Esophagus (tissue), 2 donors: ENCODE data around the gene APOL3. TPM values are rescaled to one million over a fixed set of nuclear protein-coding genes. Genes with fewer than 3 reads are reported as not detected.
A peak's percentile ranks its signal among the peaks of the same experiment; 100 is the strongest.
"Not testable (repeated sequence)": the region's sequence is repeated elsewhere in the genome, so short reads cannot be mapped to it uniquely, and the experiment has no call there.

Experiments used
- H3K27ac ChIP-seq, 2 donors: one replicate each; pipeline ENCODE4 v1.5.1; 2013; ENCODE audit warnings: low read depth in 2 of 2, mild to moderate bottlenecking in 2 of 2, inconsistent platforms in 1 of 2, low read length in 1 of 2, moderate library complexity in 1 of 2
- H3K27me3 ChIP-seq, 2 donors: one replicate each; pipeline ENCODE4 v1.6.1; 2013; ENCODE audit warnings: low read length in 2 of 2, control low read depth in 1 of 2, mild to moderate bottlenecking in 1 of 2; ENCODE audit not compliant: insufficient read depth in 2 of 2, control insufficient read depth in 1 of 2
- H3K36me3 ChIP-seq, 2 donors: one replicate each; pipeline ENCODE4 v1.6.1; 2013; ENCODE audit warnings: low read length in 1 of 2; ENCODE audit not compliant: control insufficient read depth in 2 of 2, insufficient read depth in 2 of 2
- H3K4me1 ChIP-seq, 2 donors: one replicate each; pipeline ENCODE4 v1.6.1; 2013; ENCODE audit warnings: low read length in 1 of 2; ENCODE audit not compliant: control insufficient read depth in 2 of 2, insufficient read depth in 2 of 2
- H3K4me3 ChIP-seq, 2 donors: one replicate each; pipeline ENCODE4 v1.5.1; 2013; ENCODE audit warnings: low read length in 2 of 2, mild to moderate bottlenecking in 2 of 2, low read depth in 1 of 2, moderate library complexity in 1 of 2
- H3K9me3 ChIP-seq, 2 donors: one replicate each; pipeline ENCODE4 v1.6.1; 2013; ENCODE audit warnings: mild to moderate bottlenecking in 2 of 2, low read depth in 1 of 2, low read length in 1 of 2, moderate library complexity in 1 of 2; ENCODE audit not compliant: control insufficient read depth in 2 of 2, insufficient read depth in 1 of 2
- WGBS, 2 donors: extraction: QIAGEN DNeasy Blood & Tissue Kit; methylation state at CpG; one replicate each; pipeline ENCODE4 v1.1.7; 2013; 5-methylcytosine and 5-hydroxymethylcytosine counted together
- polyA plus RNA-seq, 2 donors: library from polyadenylated mRNA; stranded (reverse); fragments of 200-250 nt; gene quantifications; one replicate each; pipeline ENCODE4 v1.2.3, GENCODE V29; 2013
- donor health status: healthy with polysubstance abuse.
- donor health status: Bipolar disorder and iron deficiency.

Gene APOL3
- polyA plus RNA-seq, 2 donors = 10.2 to 10.6 TPM

- H3K4me1 ChIP-seq = peaks cover 6 to 10% of the 10 kb centered on the region in 2 donors
- 48 to 51% methylated on average over 7 of the region's 7 CpGs for WGBS, 2 donors
- not testable (repeated sequence) for H3K4me3 ChIP-seq, H3K9me3 ChIP-seq, H3K27me3 ChIP-seq, H3K36me3 ChIP-seq, H3K27ac ChIP-seq
Measured at GRCh38 chr22:36203441-36203840, 42.9 kb upstream of the APOL3 start.

GRCh38 chr22:36202906-36203305, 42.4 kb upstream of the APOL3 start:
- WGBS, 2 donors = 38 to 42% methylated on average over 8 of the region's 8 CpGs
- Histone ChIP-seq H3K4me1 (peaks cover 6 to 10% of the 10 kb centered on the region in 2 donors), H3K4me3 (peak overlapping the region in 1 of 2 donors; percentile 10), H3K27ac (peak overlapping the region; percentile 65 to 66)
- not testable (repeated sequence) for H3K36me3 ChIP-seq, H3K9me3 ChIP-seq, H3K27me3 ChIP-seq

GRCh38 chr22:36201630-36202319, 41.2 kb upstream of the APOL3 start, which contains the start of gene APOL4:
Gene APOL4, minus strand, starts transcription at chr22:36201809. Its CDS starts 75 bp downstream, at chr22:36201734.
- H3K36me3 ChIP-seq = no peaks in the 10 kb centered on the region
- peaks cover 6 to 10% of the 10 kb centered on the region in 2 donors for H3K4me1 ChIP-seq
- H3K4me3 ChIP-seq = no peak within 1 kb of the TSS
- H3K27ac ChIP-seq = peak within 1 kb of the TSS; percentile 15 to 78
- H3K27me3 ChIP-seq = no peaks in the 10 kb centered on the region
- no peaks in the 10 kb centered on the region for H3K9me3 ChIP-seq
- WGBS, 2 donors = 45 to 48% methylated on average over 13 of the region's 13 CpGs

- H3K4me3 ChIP-seq, H3K9me3 ChIP-seq, H3K27me3 ChIP-seq, H3K36me3 ChIP-seq: not testable (repeated sequence)
- H3K4me1 ChIP-seq = peaks cover 6 to 10% of the 10 kb centered on the region in 2 donors
- 89 to 90% methylated on average over 1 of the region's 5 CpGs for WGBS, 2 donors
- H3K27ac ChIP-seq = peak overlapping the region; percentile 15 to 78
Measured at GRCh38 chr22:36201025-36201424, 40.5 kb upstream of the APOL3 start.

- Histone ChIP-seq H3K27me3 (no peaks in the 10 kb centered on the region), H3K4me3 (no peak overlapping the region), H3K4me1 (peaks cover 6 to 10% of the 10 kb centered on the region in 2 donors), H3K36me3 (no peaks in the 10 kb centered on the region), H3K9me3 (no peaks in the 10 kb centered on the region), H3K27ac (no peak overlapping the region)
- WGBS, 2 donors = 75 to 87% methylated on average over 5 of the region's 5 CpGs
Measured at GRCh38 chr22:36199001-36199551, 38.5 kb upstream of the APOL3 start.

GRCh38 chr22:36198536-36198935, 38.0 kb upstream of the APOL3 start:
- H3K27me3 ChIP-seq = no peaks in the 10 kb centered on the region
- H3K27ac ChIP-seq = no peak overlapping the region
- H3K4me1 ChIP-seq = peaks cover 6 to 7% of the 10 kb centered on the region in 2 donors
- H3K4me3 ChIP-seq = no peak overlapping the region
- WGBS, 2 donors = 92% methylated on average over 3 of the region's 3 CpGs
- H3K36me3 ChIP-seq = no peaks in the 10 kb centered on the region
- no peaks in the 10 kb centered on the region for H3K9me3 ChIP-seq

- no peaks in the 10 kb centered on the region for H3K9me3 ChIP-seq
- no peak overlapping the region for H3K4me3 ChIP-seq
- peaks cover 5 to 6% of the 10 kb centered on the region in 2 donors for H3K4me1 ChIP-seq
- no peaks in the 10 kb centered on the region for H3K27me3 ChIP-seq
- no peaks in the 10 kb centered on the region for H3K36me3 ChIP-seq
- no peak overlapping the region for H3K27ac ChIP-seq
- 70 to 71% methylated on average over 8 of the region's 8 CpGs for WGBS, 2 donors
Measured at GRCh38 chr22:36197514-36198146, 37.1 kb upstream of the APOL3 start.

GRCh38 chr22:36197065-36197440, 36.5 kb upstream of the APOL3 start:
- H3K4me1 ChIP-seq = peaks cover 5 to 6% of the 10 kb centered on the region in 2 donors
- no peaks in the 10 kb centered on the region for H3K9me3 ChIP-seq
- H3K27ac ChIP-seq = no peak overlapping the region
- no peak overlapping the region for H3K4me3 ChIP-seq
- H3K27me3 ChIP-seq = no peaks in the 10 kb centered on the region
- WGBS, 2 donors = 42 to 44% methylated on average over 5 of the region's 5 CpGs
- H3K36me3 ChIP-seq = no peaks in the 10 kb centered on the region

- H3K4me3 ChIP-seq = no peak overlapping the region
- 56 to 59% methylated on average over 6 of the region's 6 CpGs for WGBS, 2 donors
- no peaks in the 10 kb centered on the region for H3K9me3 ChIP-seq
- no peaks in the 10 kb centered on the region for H3K27me3 ChIP-seq
- H3K27ac ChIP-seq = no peak overlapping the region
- no peaks in the 10 kb centered on the region for H3K36me3 ChIP-seq
- H3K4me1 ChIP-seq = peaks cover 2 to 5% of the 10 kb centered on the region in 2 donors
Measured at GRCh38 chr22:36196254-36197064, 35.9 kb upstream of the APOL3 start.
